ENCODE measurements around the gene PPM1M.

DNA sequence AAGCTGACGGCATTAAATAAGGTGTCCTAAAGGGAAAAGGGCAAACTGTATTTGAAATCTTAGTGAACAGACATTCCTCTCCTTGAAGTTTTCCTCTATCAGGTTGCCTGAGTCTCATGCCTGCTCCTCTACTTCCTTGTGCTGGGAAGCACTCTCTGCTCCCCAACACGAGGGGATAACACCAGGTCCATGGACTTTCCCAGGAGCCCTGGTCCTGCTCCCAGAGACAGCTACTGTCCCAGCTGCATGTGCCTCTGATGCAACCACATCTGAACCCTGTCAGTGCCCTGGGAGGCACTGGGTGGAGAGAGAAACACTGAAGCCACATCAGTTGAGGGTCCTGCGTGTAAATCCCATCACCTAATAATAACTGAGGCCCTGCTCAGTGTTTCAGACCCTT is 27.5 kb upstream of the PPM1M start:
- TF ChIP-seq, protein P1, sequence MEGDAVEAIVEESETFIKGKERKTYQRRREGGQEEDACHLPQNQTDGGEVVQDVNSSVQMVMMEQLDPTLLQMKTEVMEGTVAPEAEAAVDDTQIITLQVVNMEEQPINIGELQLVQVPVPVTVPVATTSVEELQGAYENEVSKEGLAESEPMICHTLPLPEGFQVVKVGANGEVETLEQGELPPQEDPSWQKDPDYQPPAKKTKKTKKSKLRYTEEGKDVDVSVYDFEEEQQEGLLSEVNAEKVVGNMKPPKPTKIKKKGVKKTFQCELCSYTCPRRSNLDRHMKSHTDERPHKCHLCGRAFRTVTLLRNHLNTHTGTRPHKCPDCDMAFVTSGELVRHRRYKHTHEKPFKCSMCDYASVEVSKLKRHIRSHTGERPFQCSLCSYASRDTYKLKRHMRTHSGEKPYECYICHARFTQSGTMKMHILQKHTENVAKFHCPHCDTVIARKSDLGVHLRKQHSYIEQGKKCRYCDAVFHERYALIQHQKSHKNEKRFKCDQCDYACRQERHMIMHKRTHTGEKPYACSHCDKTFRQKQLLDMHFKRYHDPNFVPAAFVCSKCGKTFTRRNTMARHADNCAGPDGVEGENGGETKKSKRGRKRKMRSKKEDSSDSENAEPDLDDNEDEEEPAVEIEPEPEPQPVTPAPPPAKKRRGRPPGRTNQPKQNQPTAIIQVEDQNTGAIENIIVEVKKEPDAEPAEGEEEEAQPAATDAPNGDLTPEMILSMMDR (IDR thresholded peaks at IDR 0.05) = no peak
- no peak for TF ChIP-seq POLR2A (IDR thresholded peaks at IDR 0.05)

All from body of pancreas (tissue), 4 donors.